ENCODE measurements around the gene SNX6.

DNA sequence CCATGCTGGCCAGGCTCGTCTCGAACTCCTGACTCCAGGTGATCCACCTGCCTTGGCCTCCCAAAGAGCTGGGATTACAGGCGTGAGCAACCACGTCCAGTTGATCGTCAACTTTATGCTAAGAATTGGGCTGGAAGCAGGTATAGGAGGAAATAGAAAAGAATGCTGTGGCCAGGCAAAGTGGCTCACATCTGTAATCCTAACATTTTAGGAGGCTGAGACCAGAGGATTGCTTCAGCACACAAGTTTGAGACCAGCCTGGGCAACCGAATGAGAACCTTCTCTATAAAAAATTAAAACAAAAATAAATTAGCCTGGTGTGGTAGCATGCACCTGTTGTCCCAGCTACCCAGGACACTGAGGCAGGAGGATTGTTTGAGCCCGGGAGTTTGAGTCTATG lies 37.1 kb upstream of the SNX6 start:
- no peak for TF ChIP-seq EZH2 (IDR thresholded peaks at IDR 0.05; ENCODE audit: low read length, unreplicated experiment)
- no peak for TF ChIP-seq EZH2phosphoT487 (IDR thresholded peaks at IDR 0.05; ENCODE audit: borderline replicate concordance, low read length)
